ENCODE results near the gene PSMB5. TPM values are rescaled to one million over a fixed set of nuclear protein-coding genes. Genes with fewer than 3 reads are reported as not detected.

PSMB5 gene
- total and polyA plus RNA-seq, 12 donors, result 55.4 to 377 (median 139) TPM

GRCh38 chr14:22987291-22987690 lies 47.4 kb downstream of the PSMB5 start:
- 79 to 92% (median 86%) methylated on average over 7 to 8 of the region's 8 CpGs for WGBS, 4 donors
- Histone ChIP-seq H3K27me3 (no peaks in the 10 kb centered on the region), H3K27ac (no peak overlapping the region), H3K36me3 (replicated peaks in 1 of 2) (no peaks in the 10 kb centered on the region), H3K4me3 (no peak overlapping the region), H3K9me3 (replicated peaks in 1 of 3) (no peaks in the 10 kb centered on the region), H3K4me1 (replicated peaks in 1 of 2) (peaks cover 0 to 10% of the 10 kb centered on the region in 2 donors)
- no peak for TF ChIP-seq POLR2A (IDR thresholded peaks at IDR 0.05)
- TF ChIP-seq, protein P1, sequence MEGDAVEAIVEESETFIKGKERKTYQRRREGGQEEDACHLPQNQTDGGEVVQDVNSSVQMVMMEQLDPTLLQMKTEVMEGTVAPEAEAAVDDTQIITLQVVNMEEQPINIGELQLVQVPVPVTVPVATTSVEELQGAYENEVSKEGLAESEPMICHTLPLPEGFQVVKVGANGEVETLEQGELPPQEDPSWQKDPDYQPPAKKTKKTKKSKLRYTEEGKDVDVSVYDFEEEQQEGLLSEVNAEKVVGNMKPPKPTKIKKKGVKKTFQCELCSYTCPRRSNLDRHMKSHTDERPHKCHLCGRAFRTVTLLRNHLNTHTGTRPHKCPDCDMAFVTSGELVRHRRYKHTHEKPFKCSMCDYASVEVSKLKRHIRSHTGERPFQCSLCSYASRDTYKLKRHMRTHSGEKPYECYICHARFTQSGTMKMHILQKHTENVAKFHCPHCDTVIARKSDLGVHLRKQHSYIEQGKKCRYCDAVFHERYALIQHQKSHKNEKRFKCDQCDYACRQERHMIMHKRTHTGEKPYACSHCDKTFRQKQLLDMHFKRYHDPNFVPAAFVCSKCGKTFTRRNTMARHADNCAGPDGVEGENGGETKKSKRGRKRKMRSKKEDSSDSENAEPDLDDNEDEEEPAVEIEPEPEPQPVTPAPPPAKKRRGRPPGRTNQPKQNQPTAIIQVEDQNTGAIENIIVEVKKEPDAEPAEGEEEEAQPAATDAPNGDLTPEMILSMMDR (IDR thresholded peaks at IDR 0.05), result no peak
- intact Hi-C loops (cut with DNase I), result loop anchor here (5.0 to 10.0 kb wide), 2 partner anchors 52 to 70 kb away; partner anchors contain the start of gene CDH24 (in 2 of the 2)
- peak in 1 of 7 donors; percentile 49 for DNase-seq

DNA sequence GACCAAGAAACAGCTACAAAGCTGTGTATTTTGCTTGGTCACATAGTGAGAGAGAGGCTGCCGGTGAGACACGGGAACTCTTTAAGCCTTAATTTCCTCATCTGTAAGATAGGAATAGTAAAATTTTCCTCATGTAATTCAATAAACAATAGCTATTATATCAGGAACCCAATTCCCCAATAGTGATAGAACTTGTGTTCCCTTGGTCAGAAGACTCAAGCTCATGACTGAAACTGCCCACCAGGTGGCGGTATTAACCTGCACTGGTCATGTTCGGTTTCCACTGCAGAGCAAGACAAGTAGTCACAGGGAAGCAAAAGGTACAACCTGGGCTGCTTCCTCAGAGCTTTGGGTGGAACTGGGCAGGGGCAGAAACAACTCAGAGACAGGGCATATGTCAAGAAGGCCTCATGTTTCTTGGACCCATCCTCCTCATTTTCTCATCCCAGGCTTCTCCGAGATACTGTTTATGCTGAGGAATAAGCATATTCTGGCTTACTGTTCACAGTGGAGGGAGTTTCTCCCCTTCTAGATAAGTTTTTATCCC lies 48.1 kb downstream of the PSMB5 start:
- Histone ChIP-seq H3K9me3 (replicated peaks in 1 of 3) (no peaks in the 10 kb centered on the region), H3K27me3 (no peaks in the 10 kb centered on the region), H3K4me3 (no peak overlapping the region), H3K4me1 (replicated peaks in 1 of 2) (peaks cover 6 to 15% of the 10 kb centered on the region in 2 donors), H3K36me3 (replicated peaks in 1 of 2) (no peaks in the 10 kb centered on the region), H3K27ac (no peak overlapping the region)
- TF ChIP-seq POLR2A (IDR thresholded peaks at IDR 0.05), result no peak
- TF ChIP-seq, protein P1 (IDR thresholded peaks at IDR 0.05), result peak; percentile 84 to 96 (median 93)
- WGBS, 4 donors, result 20 to 33% (median 24%) methylated on average over 5 of the region's 5 CpGs
- DNase-seq, result peak; percentile 84 to 98 (median 93)
- intact Hi-C loops (cut with DNase I), result loop anchor here (5.0 to 10.0 kb wide), 2 partner anchors 52 to 71 kb away; partner anchors contain the start of gene CDH24 (in 2 of the 2)

DNA sequence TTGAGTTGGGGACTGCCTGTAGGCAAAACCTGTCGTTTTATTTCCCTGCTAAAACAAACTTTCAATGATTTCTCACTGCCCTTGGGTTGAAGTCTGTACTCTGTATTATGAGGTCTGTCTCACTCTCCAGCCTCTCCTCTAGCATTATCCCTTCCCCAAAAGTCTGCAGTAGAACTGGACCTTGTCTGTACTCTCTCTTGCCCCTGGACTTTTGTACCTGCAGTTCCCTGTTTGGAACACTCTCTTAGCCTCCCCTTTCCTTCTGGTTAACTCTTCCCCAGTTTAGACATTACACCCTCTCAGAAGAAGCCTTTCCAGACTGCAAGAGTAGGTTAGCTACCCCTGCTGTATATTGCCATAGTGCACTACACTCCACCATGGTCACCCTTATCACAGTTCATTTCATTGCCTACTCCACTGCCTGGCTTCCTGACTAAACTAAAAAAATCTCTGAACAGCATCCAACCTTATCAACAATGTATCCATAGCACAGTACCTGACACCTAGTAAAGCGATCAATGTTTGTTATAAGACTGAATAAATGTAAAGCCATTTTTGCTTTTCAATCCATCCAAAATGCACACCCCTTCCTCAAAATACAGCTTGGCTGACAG lies 48.7 kb downstream of the PSMB5 start:
- H3K4me3 ChIP-seq, result no peak overlapping the region
- TF ChIP-seq, protein P1 (IDR thresholded peaks at IDR 0.05), result no peak
- no peak for TF ChIP-seq POLR2A (IDR thresholded peaks at IDR 0.05)
- intact Hi-C loops (cut with DNase I), result loop anchor here (5.0 to 10.0 kb wide), 2 partner anchors 51 to 71 kb away; partner anchors contain the start of gene CDH24 (in 2 of the 2)

GRCh38 chr14:22984959-22985658 lies 49.6 kb downstream of the PSMB5 start:
- intact Hi-C loops (cut with DNase I), result loop anchor here (5.0 to 10.0 kb wide), 2 partner anchors 50 to 72 kb away; partner anchors contain the start of gene CDH24 (in 2 of the 2)
- no peaks in the 10 kb centered on the region for H3K36me3 ChIP-seq (replicated peaks in 1 of 2)
- no peaks in the 10 kb centered on the region for H3K27me3 ChIP-seq
- peaks cover 9 to 18% of the 10 kb centered on the region in 2 donors for H3K4me1 ChIP-seq (replicated peaks in 1 of 2)
- no peaks in the 10 kb centered on the region for H3K9me3 ChIP-seq (replicated peaks in 1 of 3)
- DNase-seq, result peak in 1 of 7 donors; percentile 20
- H3K27ac ChIP-seq, result no peak overlapping the region
- 81 to 93% (median 87%) methylated on average over 6 of the region's 6 CpGs for WGBS, 4 donors
- TF ChIP-seq POLR2A (IDR thresholded peaks at IDR 0.05), result no peak
- no peak overlapping the region for H3K4me3 ChIP-seq

More for the DNA sequence above, 48.7 kb downstream of the PSMB5 start:
- Histone ChIP-seq H3K36me3 (replicated peaks in 1 of 2) (no peaks in the 10 kb centered on the region), H3K9me3 (replicated peaks in 1 of 3) (no peaks in the 10 kb centered on the region), H3K4me1 (replicated peaks in 1 of 2) (peaks cover 9 to 15% of the 10 kb centered on the region in 2 donors), H3K27me3 (no peaks in the 10 kb centered on the region), H3K27ac (no peak overlapping the region)
- WGBS, 4 donors, result 40 to 50% (median 46%) methylated on average over 2 of the region's 2 CpGs
- no peak for DNase-seq

Data from adrenal gland (tissue), 12 donors.